HEK293 (cell line): ENCODE measurements around the gene BMP6.
A peak's percentile ranks its signal among the peaks of the same experiment; 100 is the strongest.

Experiments used
- CTCF ChIA-PET: fragments of 350-600 bp; formaldehyde crosslinking; extraction: SDS; loops from one replicate; lab custom pipeline; 2021; ENCODE audit warnings: antibody characterized with exemption; lab: Yijun Ruan, JAX
- POLR2A ChIA-PET: fragments of 300-600 bp; formaldehyde crosslinking; extraction: SDS; loops from one replicate; lab custom pipeline; 2020; ENCODE audit warnings: antibody characterized with exemption, inconsistent platforms; lab: Yijun Ruan, JAX
- H3K27ac ChIP-seq: fragments of 200-500 bp; sonication (Bioruptor generic); 2 replicates; pipeline ENCODE4 v1.5.1; 2014; ENCODE audit warnings: low read depth, low read length, control low read depth, inconsistent platforms; ENCODE audit errors: extremely low read depth
- H3K36me3 ChIP-seq, 2 experiments: fragments of 200-500 bp in 1 of 2; sonication (Bioruptor generic) in 1 of 2; 1 replicate in 1 of 2; 2 replicates in 1 of 2; pipeline ENCODE4 v1.5.1; 2014 to 2017; ENCODE audit warnings: inconsistent platforms in 2 of 2, low read length in 2 of 2; ENCODE audit not compliant: control insufficient read depth in 2 of 2, insufficient read depth in 1 of 2
- H3K4me1 ChIP-seq: fragments of 200-500 bp; sonication (Bioruptor generic); 2 replicates; pipeline ENCODE4 v1.5.1; 2014; ENCODE audit warnings: mild to moderate bottlenecking, low read length, inconsistent platforms; ENCODE audit not compliant: control insufficient read depth, insufficient read depth
- H3K4me3 ChIP-seq: 2 replicates; pipeline ENCODE4 v1.5.1; 2011; ENCODE audit warnings: low read depth, mild to moderate bottlenecking, control low read depth, low read length, moderate library complexity
- H3K9me3 ChIP-seq: fragments of 200-500 bp; sonication (Bioruptor generic); 2 replicates; pipeline ENCODE4 v1.5.1; 2014; ENCODE audit warnings: low read depth, low read length, inconsistent platforms; ENCODE audit not compliant: control insufficient read depth, insufficient read depth
- GLI2 ChIP-seq: fragments of 450-650 bp; formaldehyde crosslinking; IDR thresholded peaks from 2 replicates; pipeline ENCODE4; 2017; ENCODE audit warnings: missing biosample characterization, missing genetic modification characterization, low read depth, borderline replicate concordance
- GLIS1 ChIP-seq: fragments of 450-650 bp; formaldehyde crosslinking; IDR thresholded peaks from 2 replicates; pipeline ENCODE4 v1.5.1; 2016; ENCODE audit warnings: missing biosample characterization, missing genetic modification characterization
- ZNF23 ChIP-seq: fragments of 450-650 bp; formaldehyde crosslinking; IDR thresholded peaks from 2 replicates; pipeline ENCODE4 v1.5.1; 2016; ENCODE audit warnings: missing biosample characterization, missing genetic modification characterization, borderline replicate concordance
- ZNF26 ChIP-seq: fragments of 450-650 bp; formaldehyde crosslinking; IDR thresholded peaks from 2 replicates; pipeline ENCODE4 v1.5.1; 2016; ENCODE audit warnings: missing biosample characterization, missing genetic modification characterization
- ZNF280D ChIP-seq: fragments of 450-650 bp; formaldehyde crosslinking; IDR thresholded peaks from 2 replicates; pipeline ENCODE4 v1.5.1; 2016; ENCODE audit warnings: missing biosample characterization, missing genetic modification characterization
- ZNF426 ChIP-seq: fragments of 450-650 bp; formaldehyde crosslinking; IDR thresholded peaks from 2 replicates; pipeline ENCODE4 v1.5.1; 2017; ENCODE audit warnings: missing biosample characterization, missing genetic modification characterization, mild to moderate bottlenecking, inconsistent platforms, moderate library complexity
- ZNF837 ChIP-seq: fragments of 450-650 bp; formaldehyde crosslinking; IDR thresholded peaks from 2 replicates; pipeline ENCODE4 v1.5.1; 2016; ENCODE audit warnings: missing biosample characterization, missing genetic modification characterization
- TF ChIP-seq, protein P1 (sequence below): fragments of 450-650 bp; formaldehyde crosslinking; IDR thresholded peaks from 2 replicates; pipeline ENCODE4 v1.5.1; 2017; ENCODE audit warnings: missing biosample characterization, missing genetic modification characterization
- TF ChIP-seq, protein P2 (sequence below): fragments of 450-650 bp; formaldehyde crosslinking; IDR thresholded peaks from 2 replicates; pipeline ENCODE4 v1.5.1; 2016; ENCODE audit warnings: missing biosample characterization, missing genetic modification characterization

BMP6 gene

DNA sequence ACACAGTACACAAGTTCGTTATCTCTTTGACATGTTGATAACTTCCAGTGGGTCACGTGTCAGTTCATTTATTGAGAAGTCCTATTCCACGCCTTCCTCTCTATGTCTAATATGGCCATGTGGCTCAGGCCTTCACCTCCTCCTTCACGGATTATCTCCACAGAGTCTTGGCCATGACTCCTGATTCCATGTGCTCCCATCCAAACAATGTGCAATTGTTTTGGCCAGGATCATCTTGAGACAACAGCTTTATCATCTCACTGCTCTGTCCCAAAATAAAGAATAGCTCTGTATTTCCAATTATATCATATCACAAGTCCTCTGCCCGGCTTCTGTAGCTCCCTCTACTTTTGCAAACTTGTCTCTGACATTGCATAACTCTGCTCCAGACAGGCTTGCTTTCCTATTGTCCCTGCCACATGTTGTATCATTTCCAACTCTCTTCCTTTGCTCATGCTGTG, 195.8 kb downstream of the BMP6 start (continued):
- TF ChIP-seq GLI2 (tag by site-specific recombination): no peak

DNA sequence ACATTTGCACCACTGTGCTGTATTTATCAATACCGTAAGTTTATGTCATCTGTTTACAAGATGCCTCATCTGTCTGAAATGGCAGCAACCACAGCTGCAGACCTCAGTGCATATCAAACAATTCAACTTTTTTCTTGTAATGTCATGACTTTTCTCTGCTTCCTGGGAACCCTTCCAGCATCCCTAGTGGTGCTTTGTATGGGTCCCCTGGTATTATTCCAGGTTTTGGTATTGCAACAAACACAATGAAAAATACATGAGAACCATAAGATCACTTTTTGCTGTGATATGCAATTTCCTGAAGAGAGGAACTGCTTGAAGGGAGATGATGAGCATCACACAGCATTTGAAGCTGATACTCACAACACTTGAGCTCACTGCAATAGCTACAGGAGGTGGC, 196.7 kb downstream of the BMP6 start:
- TF ChIP-seq ZNF426: no peak
- TF ChIP-seq ZNF837 (tag by site-specific recombination): no peak
- TF ChIP-seq, protein P1, sequence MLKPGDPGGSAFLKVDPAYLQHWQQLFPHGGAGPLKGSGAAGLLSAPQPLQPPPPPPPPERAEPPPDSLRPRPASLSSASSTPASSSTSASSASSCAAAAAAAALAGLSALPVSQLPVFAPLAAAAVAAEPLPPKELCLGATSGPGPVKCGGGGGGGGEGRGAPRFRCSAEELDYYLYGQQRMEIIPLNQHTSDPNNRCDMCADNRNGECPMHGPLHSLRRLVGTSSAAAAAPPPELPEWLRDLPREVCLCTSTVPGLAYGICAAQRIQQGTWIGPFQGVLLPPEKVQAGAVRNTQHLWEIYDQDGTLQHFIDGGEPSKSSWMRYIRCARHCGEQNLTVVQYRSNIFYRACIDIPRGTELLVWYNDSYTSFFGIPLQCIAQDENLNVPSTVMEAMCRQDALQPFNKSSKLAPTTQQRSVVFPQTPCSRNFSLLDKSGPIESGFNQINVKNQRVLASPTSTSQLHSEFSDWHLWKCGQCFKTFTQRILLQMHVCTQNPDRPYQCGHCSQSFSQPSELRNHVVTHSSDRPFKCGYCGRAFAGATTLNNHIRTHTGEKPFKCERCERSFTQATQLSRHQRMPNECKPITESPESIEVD (tag by site-specific recombination): no peak
- TF ChIP-seq GLIS1 (tag by site-specific recombination): no peak
- TF ChIP-seq ZNF280D (tag by site-specific recombination): no peak
- Histone ChIP-seq H3K27ac (no peak overlapping the region), H3K9me3 (peaks cover 4% of the 10 kb centered on the region; the same call in 1 of the 2 replicates), H3K36me3 (no peaks in the 10 kb centered on the region), H3K4me3 (no peak overlapping the region), H3K4me1 (no peaks in the 10 kb centered on the region)
- ChIA-PET POLR2A (no interaction called here), CTCF (interaction anchor here (1.1 kb wide), 1 partner anchor 23 kb away, joined by 5 read pairs; no protein-coding TSS in a partner anchor)

GRCh38 chr6:7924867-7925266, 199.0 kb downstream of the BMP6 start:
- POLR2A ChIA-PET: interaction anchor here (0.9 kb wide), 1 partner anchor 1659 kb away, joined by 3 read pairs; no protein-coding TSS in a partner anchor
- H3K27ac ChIP-seq: no peak overlapping the region
- no peak overlapping the region for H3K4me3 ChIP-seq
- CTCF ChIA-PET: interaction anchor here (0.6 to 0.8 kb wide), 2 partner anchors 50 to 89 kb away, joined by 3 read pairs; no protein-coding TSS in a partner anchor
- TF ChIP-seq ZNF26 (tag by site-specific recombination) (peak; percentile 92), ZNF23 (no peak)
- TF ChIP-seq, protein P2, sequence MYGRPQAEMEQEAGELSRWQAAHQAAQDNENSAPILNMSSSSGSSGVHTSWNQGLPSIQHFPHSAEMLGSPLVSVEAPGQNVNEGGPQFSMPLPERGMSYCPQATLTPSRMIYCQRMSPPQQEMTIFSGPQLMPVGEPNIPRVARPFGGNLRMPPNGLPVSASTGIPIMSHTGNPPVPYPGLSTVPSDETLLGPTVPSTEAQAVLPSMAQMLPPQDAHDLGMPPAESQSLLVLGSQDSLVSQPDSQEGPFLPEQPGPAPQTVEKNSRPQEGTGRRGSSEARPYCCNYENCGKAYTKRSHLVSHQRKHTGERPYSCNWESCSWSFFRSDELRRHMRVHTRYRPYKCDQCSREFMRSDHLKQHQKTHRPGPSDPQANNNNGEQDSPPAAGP (tag by site-specific recombination): no peak
- H3K9me3 ChIP-seq: peaks cover 4% of the 10 kb centered on the region; the same call in 1 of the 2 replicates
- H3K4me1 ChIP-seq: no peaks in the 10 kb centered on the region
- no peaks in the 10 kb centered on the region for H3K36me3 ChIP-seq
